ENCODE data around the gene EPAS1. TPM values are rescaled to one million over a fixed set of nuclear protein-coding genes. Genes with fewer than 3 reads are reported as not detected.

EPAS1 gene
- total RNA-seq, 2 donors from 2014 or later = 58.4 to 162 TPM

- TF ChIP-seq CTCF (IDR thresholded peaks at IDR 0.05) = no peak
- no peak for TF ChIP-seq POLR2A (IDR thresholded peaks at IDR 0.05)
- 70 to 84% methylated on average over 4 of the region's 4 CpGs for WGBS, 2 donors
- Histone ChIP-seq H3K27ac (no peak overlapping the region), H3K9me3 (no peaks in the 10 kb centered on the region), H3K36me3 (replicated peaks in 1 of 2; ENCODE audit: insufficient read depth in 1 of 2, low read depth in 2 of 2) (peaks cover 5 to 9% of the 10 kb centered on the region in 2 donors), H3K4me1 (no peaks in the 10 kb centered on the region), H3K27me3 (no peaks in the 10 kb centered on the region), H3K4me3 (no peak overlapping the region)
- intact Hi-C loops (cut with DNase I) = loop anchor here (10.0 kb wide), 2 partner anchors 69 to 309 kb away; partner anchors contain the start of gene EPAS1
- ATAC-seq (no peak), DNase-seq (peak in 1 of 4 donors; percentile 34)
Measured at GRCh38 chr2:46363535-46364170, 66.4 kb downstream of the EPAS1 start.

GRCh38 chr2:46364797-46365457, 67.7 kb downstream of the EPAS1 start:
- Histone ChIP-seq H3K27me3 (no peaks in the 10 kb centered on the region), H3K4me3 (no peak overlapping the region), H3K27ac (no peak overlapping the region), H3K4me1 (no peaks in the 10 kb centered on the region), H3K36me3 (replicated peaks in 1 of 2; ENCODE audit: insufficient read depth in 1 of 2, low read depth in 2 of 2) (peaks cover 5 to 15% of the 10 kb centered on the region in 2 donors), H3K9me3 (no peaks in the 10 kb centered on the region)
- DNase-seq (peak; percentile 43 to 61 (median 58)), ATAC-seq (peak; percentile 75)
- TF ChIP-seq POLR2A (IDR thresholded peaks at IDR 0.05) = no peak
- peak; percentile 47 to 88 (median 83) for TF ChIP-seq CTCF (IDR thresholded peaks at IDR 0.05)
- intact Hi-C loops (cut with DNase I) = loop anchor here (10.0 kb wide), 2 partner anchors 70 to 310 kb away; partner anchors contain the start of gene EPAS1
- 51 to 53% methylated on average over 4 of the region's 4 CpGs for WGBS, 2 donors

GRCh38 chr2:46365913-46366667, 68.9 kb downstream of the EPAS1 start:
- Histone ChIP-seq H3K4me1 (no peaks in the 10 kb centered on the region), H3K27ac (no peak overlapping the region)
- ATAC-seq = no peak

GRCh38 chr2:46366668-46367052, 69.5 kb downstream of the EPAS1 start:
- intact Hi-C loops (cut with DNase I) = loop anchor here (10.0 kb wide), 2 partner anchors 72 to 312 kb away; partner anchors contain the start of gene EPAS1

More at GRCh38 chr2:46365913-46366667, 68.9 kb downstream of the EPAS1 start:
- Histone ChIP-seq H3K27me3 (no peaks in the 10 kb centered on the region), H3K4me3 (no peak overlapping the region), H3K9me3 (no peaks in the 10 kb centered on the region), H3K36me3 (replicated peaks in 1 of 2; ENCODE audit: insufficient read depth in 1 of 2, low read depth in 2 of 2) (peaks cover 1 to 22% of the 10 kb centered on the region in 2 donors)
- intact Hi-C loops (cut with DNase I) = loop anchor here (10.0 kb wide), 2 partner anchors 71 to 311 kb away; partner anchors contain the start of gene EPAS1
- no peak for DNase-seq
- TF ChIP-seq POLR2A (IDR thresholded peaks at IDR 0.05) (no peak), CTCF (IDR thresholded peaks at IDR 0.05) (peak in 4 of 7 experiments; percentile 25 to 34 (median 28))
- WGBS, 2 donors = 83 to 89% methylated on average over 15 of the region's 15 CpGs

More at GRCh38 chr2:46366668-46367052, 69.5 kb downstream of the EPAS1 start:
- TF ChIP-seq CTCF (IDR thresholded peaks at IDR 0.05) (no peak), POLR2A (IDR thresholded peaks at IDR 0.05) (no peak)
- no peak overlapping the region for H3K4me3 ChIP-seq
- whole genome bisulfite sequencing, 2 donors = 82 to 87% methylated on average over 9 of the region's 9 CpGs
- H3K27me3 ChIP-seq = no peaks in the 10 kb centered on the region
- no peak for ATAC-seq
- H3K4me1 ChIP-seq = no peaks in the 10 kb centered on the region
- H3K27ac ChIP-seq = no peak overlapping the region
- no peak for DNase-seq
- peaks cover 0 to 23% of the 10 kb centered on the region in 2 donors for H3K36me3 ChIP-seq (replicated peaks in 1 of 2; ENCODE audit: insufficient read depth in 1 of 2, low read depth in 2 of 2)
- H3K9me3 ChIP-seq = no peaks in the 10 kb centered on the region
